ENCODE results near the gene XAB2. TPM values are rescaled to one million over a fixed set of nuclear protein-coding genes. Genes with fewer than 3 reads are reported as not detected.

Gene XAB2
- total and polyA plus RNA-seq, 10 donors = 31.8 to 52.2 (median 42.7) TPM

DNA sequence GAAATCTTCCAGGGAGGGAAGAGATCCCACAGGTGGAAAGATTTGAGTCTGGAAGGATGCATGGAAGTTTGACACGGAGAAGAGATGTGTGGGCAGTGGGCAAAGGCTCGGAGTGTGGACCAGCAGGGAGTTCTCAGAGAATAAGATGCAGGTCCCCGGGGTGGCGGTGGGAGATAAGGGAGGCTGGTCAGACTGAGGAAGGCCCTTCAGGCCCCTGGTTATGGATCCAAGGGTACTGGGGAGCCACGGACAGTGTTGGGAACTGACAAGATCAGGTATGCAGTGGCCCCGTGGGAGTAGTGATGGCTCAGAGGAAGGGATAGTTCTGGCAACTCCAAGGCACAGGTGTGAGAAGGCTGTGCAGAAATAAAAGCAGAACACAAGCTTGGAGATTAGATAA lies 31.2 kb downstream of the XAB2 start:
- 70 to 83% (median 77%) methylated on average over 6 of the region's 6 CpGs for WGBS, 5 donors
- Histone ChIP-seq H3K27ac (no peak overlapping the region), H3K4me3 (no peak overlapping the region), H3K9me3 (no peaks in the 10 kb centered on the region), H3K27me3 (replicated peaks in 1 of 7) (peaks cover 4 to 78% (median 30%) of the 10 kb centered on the region in 7 donors), H3K36me3 (no peaks in the 10 kb centered on the region), H3K4me1 (peaks cover 3 to 16% (median 10%) of the 10 kb centered on the region in 6 donors)
- no peak for DNase-seq
- TF ChIP-seq POLR2AphosphoS5 (IDR thresholded peaks at IDR 0.05) (no peak), CTCF (IDR thresholded peaks at IDR 0.05 in 8 of 11, conservative IDR thresholded peaks at IDR 0.05 in 3 of 11) (no peak), POLR2A (IDR thresholded peaks at IDR 0.05) (no peak)
- intact Hi-C loops (cut with DNase I; ENCODE audit: low total_unique reads) = no loop called here

GRCh38 chr19:7597689-7598088 lies 31.7 kb downstream of the XAB2 start:
- TF ChIP-seq CTCF (IDR thresholded peaks at IDR 0.05 in 8 of 11, conservative IDR thresholded peaks at IDR 0.05 in 3 of 11) = no peak
- TF ChIP-seq POLR2AphosphoS5 (IDR thresholded peaks at IDR 0.05) = no peak
- no peak for TF ChIP-seq POLR2A (IDR thresholded peaks at IDR 0.05)
- Histone ChIP-seq H3K4me1 (peaks cover 3 to 16% (median 10%) of the 10 kb centered on the region in 6 donors), H3K27ac (no peak overlapping the region), H3K36me3 (no peaks in the 10 kb centered on the region), H3K9me3 (no peaks in the 10 kb centered on the region), H3K27me3 (replicated peaks in 1 of 7) (peaks cover 4 to 82% (median 30%) of the 10 kb centered on the region in 7 donors), H3K4me3 (no peak overlapping the region)
- whole genome bisulfite sequencing, 5 donors = 67 to 80% (median 71%) methylated on average over 9 of the region's 9 CpGs
- DNase-seq = no peak
- intact Hi-C loops (cut with DNase I; ENCODE audit: low total_unique reads) = no loop called here

- H3K4me3 ChIP-seq = peak overlapping the region in 6 of 8 donors; percentile 8 to 72 (median 39)
- H3K27ac ChIP-seq = no peak overlapping the region
- H3K36me3 ChIP-seq = no peaks in the 10 kb centered on the region
- H3K4me1 ChIP-seq = peaks cover 3 to 16% (median 10%) of the 10 kb centered on the region in 6 donors
- TF ChIP-seq POLR2A (IDR thresholded peaks at IDR 0.05) (no peak), CTCF (IDR thresholded peaks at IDR 0.05 in 8 of 11, conservative IDR thresholded peaks at IDR 0.05 in 3 of 11) (no peak), POLR2AphosphoS5 (IDR thresholded peaks at IDR 0.05) (no peak)
- peaks cover 4 to 82% (median 34%) of the 10 kb centered on the region in 7 donors for H3K27me3 ChIP-seq (replicated peaks in 1 of 7)
- DNase-seq = no peak
- intact Hi-C loops (cut with DNase I; ENCODE audit: low total_unique reads) = no loop called here
- no peaks in the 10 kb centered on the region for H3K9me3 ChIP-seq
- WGBS, 5 donors = 3 to 8% (median 6%) methylated on average over 30 to 70 of the region's 70 CpGs
These were observed 33.0 kb downstream of the XAB2 start for GRCh38 chr19:7596211-7596937.

DNA sequence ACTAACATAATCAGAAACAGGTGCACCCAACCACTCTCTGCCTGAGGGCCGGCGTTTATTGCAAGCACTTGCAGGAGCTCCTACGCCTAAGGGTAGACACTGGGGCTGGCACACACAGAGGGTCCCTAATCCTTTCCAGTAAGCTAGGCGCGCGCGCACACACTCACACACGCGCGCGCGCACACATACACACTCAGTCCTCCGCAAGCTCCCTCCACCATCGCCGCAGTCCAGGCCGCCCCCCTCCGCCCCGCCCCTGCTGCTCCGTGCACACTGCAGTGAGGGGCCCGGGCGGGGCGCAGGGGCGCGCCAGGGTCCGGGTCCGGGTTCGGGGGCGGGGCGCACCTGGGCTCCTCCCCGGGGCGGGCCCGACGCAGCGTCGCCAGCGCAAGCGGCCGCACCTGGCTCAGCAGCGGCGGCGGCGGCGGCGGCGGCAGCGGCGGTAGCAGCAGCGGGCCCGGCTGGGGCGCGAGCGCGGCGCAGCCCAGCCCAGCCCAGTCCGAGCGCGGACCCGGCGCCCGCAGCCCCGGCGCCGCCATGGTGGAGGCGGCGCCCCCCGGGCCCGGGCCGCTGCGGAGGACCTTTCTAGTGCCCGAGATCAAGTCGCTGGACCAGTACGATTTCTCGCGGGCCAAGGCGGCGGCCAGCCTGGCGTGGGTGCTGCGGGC lies 33.7 kb downstream of the XAB2 start, which contains the start of gene CAMSAP3:
Gene CAMSAP3 (plus strand): TSS at position 398 of the 668 bp plus-strand sequence. CDS start 140 bp downstream, at position 538.
- H3K4me3 ChIP-seq = peak within 1 kb of the TSS in 7 of 8 donors; percentile 23 to 72 (median 37)
- no peak within 1 kb of the TSS for H3K27ac ChIP-seq
- H3K9me3 ChIP-seq = no peaks in the 10 kb centered on the region
- intact Hi-C loops (cut with DNase I; ENCODE audit: low total_unique reads) = no loop called here
- TF ChIP-seq POLR2AphosphoS5 (IDR thresholded peaks at IDR 0.05) = no peak
- no peak for TF ChIP-seq CTCF (IDR thresholded peaks at IDR 0.05 in 8 of 11, conservative IDR thresholded peaks at IDR 0.05 in 3 of 11)
- no peak for TF ChIP-seq POLR2A (IDR thresholded peaks at IDR 0.05)
- no peak for DNase-seq
- no peaks in the 10 kb centered on the region for H3K36me3 ChIP-seq
- H3K27me3 ChIP-seq (replicated peaks in 1 of 7) = peaks cover 4 to 84% (median 34%) of the 10 kb centered on the region in 7 donors
- peaks cover 3 to 16% (median 10%) of the 10 kb centered on the region in 6 donors for H3K4me1 ChIP-seq
- WGBS, 5 donors = 0 to 1% (median 1%) methylated on average over 21 to 78 of the region's 78 CpGs
